ENCODE results near the gene TCFL5.

- TF ChIP-seq POLR2A (IDR thresholded peaks at IDR 0.05; ENCODE audit: low read length) (no peak), GATA1 (IDR thresholded peaks at IDR 0.05; ENCODE audit: low read depth, low read length) (no peak)
These were observed 14.9 kb upstream of the TCFL5 start for GRCh38 chr20:62876501-62876901.

Data from erythroblast (primary cell).